Upper lobe of left lung (tissue), 4 donors: ENCODE data around the gene HNRNPH2.

Experiments used
- POLR2A ChIP-seq, 4 donors: fragments of 450-650 bp; IDR thresholded peaks; one replicate each; pipeline ENCODE4 v1.5.1; 2016 to 2017; ENCODE audit warnings: antibody characterized with exemption in 4 of 4, mild to moderate bottlenecking in 2 of 4
- POLR2AphosphoS5 ChIP-seq, 2 donors: sonication (generic); formaldehyde crosslinking; IDR thresholded peaks; one replicate each; pipeline ENCODE4 v1.5.1; 2017; ENCODE audit warnings: antibody characterized with exemption in 2 of 2
- TF ChIP-seq, protein P1 (sequence below), 6 experiments: fragments of 450-650 bp in 4 of 6; fragments of 200-600 bp in 2 of 6; sonication (generic) in 2 of 6; IDR thresholded peaks; one replicate each; pipeline ENCODE4 v1.5.1; 2016 to 2019; ENCODE audit warnings: antibody characterized with exemption in 6 of 6

- TF ChIP-seq, protein P1, sequence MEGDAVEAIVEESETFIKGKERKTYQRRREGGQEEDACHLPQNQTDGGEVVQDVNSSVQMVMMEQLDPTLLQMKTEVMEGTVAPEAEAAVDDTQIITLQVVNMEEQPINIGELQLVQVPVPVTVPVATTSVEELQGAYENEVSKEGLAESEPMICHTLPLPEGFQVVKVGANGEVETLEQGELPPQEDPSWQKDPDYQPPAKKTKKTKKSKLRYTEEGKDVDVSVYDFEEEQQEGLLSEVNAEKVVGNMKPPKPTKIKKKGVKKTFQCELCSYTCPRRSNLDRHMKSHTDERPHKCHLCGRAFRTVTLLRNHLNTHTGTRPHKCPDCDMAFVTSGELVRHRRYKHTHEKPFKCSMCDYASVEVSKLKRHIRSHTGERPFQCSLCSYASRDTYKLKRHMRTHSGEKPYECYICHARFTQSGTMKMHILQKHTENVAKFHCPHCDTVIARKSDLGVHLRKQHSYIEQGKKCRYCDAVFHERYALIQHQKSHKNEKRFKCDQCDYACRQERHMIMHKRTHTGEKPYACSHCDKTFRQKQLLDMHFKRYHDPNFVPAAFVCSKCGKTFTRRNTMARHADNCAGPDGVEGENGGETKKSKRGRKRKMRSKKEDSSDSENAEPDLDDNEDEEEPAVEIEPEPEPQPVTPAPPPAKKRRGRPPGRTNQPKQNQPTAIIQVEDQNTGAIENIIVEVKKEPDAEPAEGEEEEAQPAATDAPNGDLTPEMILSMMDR (IDR thresholded peaks at IDR 0.05), result no peak
- no peak for TF ChIP-seq POLR2A (IDR thresholded peaks at IDR 0.05)
- no peak for TF ChIP-seq POLR2AphosphoS5 (IDR thresholded peaks at IDR 0.05)
Measured at GRCh38 chrX:101409043-101409442, 1.0 kb downstream of the HNRNPH2 start.
